NCI-H187 treated with DMSO at 0.1 percent for 48 hours (cell line): ENCODE data around the gene CCDC40.
"Not testable (repeated sequence)": the region's sequence is repeated elsewhere in the genome, so short reads cannot be mapped to it uniquely, and the experiment has no call there.

Source experiments
- DNase-seq: peaks from one replicate; lab custom pipeline; 2025; lab: John Stamatoyannopoulos, UW

Gene CCDC40, protein sequence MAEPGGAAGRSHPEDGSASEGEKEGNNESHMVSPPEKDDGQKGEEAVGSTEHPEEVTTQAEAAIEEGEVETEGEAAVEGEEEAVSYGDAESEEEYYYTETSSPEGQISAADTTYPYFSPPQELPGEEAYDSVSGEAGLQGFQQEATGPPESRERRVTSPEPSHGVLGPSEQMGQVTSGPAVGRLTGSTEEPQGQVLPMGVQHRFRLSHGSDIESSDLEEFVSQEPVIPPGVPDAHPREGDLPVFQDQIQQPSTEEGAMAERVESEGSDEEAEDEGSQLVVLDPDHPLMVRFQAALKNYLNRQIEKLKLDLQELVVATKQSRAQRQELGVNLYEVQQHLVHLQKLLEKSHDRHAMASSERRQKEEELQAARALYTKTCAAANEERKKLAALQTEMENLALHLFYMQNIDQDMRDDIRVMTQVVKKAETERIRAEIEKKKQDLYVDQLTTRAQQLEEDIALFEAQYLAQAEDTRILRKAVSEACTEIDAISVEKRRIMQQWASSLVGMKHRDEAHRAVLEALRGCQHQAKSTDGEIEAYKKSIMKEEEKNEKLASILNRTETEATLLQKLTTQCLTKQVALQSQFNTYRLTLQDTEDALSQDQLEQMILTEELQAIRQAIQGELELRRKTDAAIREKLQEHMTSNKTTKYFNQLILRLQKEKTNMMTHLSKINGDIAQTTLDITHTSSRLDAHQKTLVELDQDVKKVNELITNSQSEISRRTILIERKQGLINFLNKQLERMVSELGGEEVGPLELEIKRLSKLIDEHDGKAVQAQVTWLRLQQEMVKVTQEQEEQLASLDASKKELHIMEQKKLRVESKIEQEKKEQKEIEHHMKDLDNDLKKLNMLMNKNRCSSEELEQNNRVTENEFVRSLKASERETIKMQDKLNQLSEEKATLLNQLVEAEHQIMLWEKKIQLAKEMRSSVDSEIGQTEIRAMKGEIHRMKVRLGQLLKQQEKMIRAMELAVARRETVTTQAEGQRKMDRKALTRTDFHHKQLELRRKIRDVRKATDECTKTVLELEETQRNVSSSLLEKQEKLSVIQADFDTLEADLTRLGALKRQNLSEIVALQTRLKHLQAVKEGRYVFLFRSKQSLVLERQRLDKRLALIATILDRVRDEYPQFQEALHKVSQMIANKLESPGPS

DNA sequence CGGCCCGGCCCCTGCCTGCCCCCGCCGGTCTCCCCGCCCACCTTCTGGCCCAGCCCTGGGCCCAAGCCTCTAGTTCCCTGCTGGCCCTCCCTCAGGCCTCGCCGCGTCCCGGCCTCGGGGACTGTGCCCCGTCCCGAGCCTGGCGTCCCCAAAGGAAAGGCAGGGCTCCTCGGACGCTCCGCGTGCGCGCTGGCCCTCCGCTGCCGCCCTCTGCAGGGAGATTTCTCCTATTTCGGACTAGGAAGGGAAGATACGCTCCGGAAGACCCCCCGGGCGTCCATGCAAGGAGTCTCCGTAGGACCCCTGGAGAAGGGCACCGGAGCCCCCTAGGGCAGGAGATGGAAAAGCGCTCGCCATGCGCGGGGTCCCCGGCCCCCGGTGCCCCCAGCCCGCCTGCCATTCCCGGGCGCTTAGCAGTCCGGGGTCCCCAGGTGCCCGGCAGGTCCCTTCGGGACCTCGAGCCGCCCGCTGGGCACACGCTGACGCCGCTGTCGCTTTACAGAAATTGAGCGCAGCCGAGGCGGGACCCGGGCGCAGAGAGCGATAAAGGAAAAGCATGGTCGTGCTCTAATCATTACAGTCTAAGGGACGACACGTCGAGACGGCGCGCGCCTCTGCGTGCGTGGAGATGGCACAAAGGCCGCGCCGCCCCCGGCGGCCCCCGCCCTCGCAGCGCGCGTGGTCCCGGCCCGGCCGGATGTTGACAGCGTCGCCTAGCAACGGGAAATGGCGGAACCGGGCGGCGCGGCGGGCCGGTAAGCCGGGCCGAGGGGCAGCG, at the start of gene CCDC40:
Gene CCDC40 (plus strand): TSS at position 706 of the 778 bp plus-strand sequence. CDS start 21 bp downstream, at position 727.
- DNase-seq: no peak

DNA sequence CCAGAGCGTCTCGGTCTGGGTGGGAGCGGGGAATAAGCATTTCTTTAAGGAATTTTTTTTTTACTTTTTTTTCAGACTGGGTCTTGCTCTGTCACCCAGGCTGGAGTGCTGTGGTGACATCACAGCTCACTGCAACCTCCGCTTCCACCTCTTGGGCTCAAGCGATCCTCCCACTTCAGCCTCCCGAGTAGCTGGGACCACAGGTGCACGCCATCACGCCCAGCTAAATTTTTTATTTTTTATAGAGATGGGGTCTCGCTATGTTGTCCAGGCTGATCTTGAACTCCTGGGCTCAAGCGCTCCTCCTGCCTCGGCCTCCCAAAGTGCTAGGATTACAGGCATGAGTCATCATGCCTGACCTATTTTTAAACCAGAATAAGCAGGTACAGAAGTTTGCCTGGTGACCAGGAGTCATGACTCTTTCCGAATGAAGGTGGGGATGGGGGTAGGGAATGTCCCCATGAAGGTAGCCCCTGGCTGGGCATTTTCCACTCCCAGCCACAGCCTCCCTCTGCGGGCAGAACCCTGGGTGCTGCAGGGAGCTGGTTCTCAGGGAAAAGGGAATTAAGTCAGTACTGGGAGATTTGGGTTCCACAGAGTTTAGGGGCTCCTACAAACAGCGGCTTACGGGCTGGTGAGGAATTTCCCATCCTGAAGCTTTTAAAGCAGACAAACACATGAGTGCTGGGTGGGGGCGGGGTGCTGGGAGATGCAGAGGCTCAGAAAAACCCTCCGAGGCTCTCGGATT, 49.1 kb upstream of the CCDC40 start:
- no peak for DNase-seq

DNA sequence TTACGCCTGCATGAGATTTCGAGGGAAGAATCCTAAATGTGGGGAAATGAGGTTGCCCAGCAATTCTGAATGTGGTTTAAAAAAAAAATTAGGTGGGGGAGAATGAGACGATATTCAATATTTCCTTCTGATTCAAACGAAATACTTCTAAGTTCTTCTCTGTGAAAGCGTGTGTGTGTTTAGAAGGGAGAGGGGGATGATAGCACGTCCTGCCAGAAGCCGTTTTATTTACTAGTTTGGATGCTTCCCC, 48.6 kb upstream of the CCDC40 start:
- DNase-seq: no peak

DNA sequence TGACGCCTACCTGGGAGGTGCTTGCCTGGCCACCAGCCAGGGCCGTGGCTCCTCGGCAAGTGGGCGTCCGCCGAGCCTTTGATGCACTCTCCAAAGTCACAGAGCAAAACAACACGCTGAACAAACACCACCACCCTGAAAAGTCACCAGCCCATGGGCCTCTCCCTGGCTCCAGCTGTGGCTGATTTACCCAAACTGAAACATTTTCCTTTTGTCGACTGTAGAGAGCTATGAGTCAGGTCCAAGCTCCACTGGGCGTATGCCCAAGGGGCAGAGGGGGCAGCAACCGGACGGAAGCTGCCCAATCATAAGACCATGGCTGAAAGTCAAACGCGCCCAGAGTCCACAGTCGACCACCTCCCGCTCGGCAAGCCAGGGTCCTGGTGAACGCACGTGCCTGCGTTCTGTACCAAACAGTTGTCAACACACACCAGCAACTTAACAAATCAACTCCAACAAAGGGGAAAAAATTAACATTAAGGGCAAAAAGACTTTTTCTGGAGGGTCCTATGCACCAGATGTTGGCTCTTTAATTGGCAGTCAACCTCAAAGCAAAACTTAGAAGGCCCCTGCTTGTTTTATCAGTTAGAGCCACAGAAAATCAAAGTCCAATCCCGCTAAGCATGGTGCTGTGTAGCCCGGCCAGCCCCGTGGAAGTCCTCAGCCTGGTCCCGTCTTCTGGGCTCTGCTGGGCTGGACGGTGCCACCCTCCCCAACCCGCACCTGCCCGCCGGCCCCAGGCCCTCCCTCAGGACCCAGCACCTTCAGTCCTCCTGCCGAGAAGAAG, 48.1 kb upstream of the CCDC40 start:
- no peak for DNase-seq

DNA sequence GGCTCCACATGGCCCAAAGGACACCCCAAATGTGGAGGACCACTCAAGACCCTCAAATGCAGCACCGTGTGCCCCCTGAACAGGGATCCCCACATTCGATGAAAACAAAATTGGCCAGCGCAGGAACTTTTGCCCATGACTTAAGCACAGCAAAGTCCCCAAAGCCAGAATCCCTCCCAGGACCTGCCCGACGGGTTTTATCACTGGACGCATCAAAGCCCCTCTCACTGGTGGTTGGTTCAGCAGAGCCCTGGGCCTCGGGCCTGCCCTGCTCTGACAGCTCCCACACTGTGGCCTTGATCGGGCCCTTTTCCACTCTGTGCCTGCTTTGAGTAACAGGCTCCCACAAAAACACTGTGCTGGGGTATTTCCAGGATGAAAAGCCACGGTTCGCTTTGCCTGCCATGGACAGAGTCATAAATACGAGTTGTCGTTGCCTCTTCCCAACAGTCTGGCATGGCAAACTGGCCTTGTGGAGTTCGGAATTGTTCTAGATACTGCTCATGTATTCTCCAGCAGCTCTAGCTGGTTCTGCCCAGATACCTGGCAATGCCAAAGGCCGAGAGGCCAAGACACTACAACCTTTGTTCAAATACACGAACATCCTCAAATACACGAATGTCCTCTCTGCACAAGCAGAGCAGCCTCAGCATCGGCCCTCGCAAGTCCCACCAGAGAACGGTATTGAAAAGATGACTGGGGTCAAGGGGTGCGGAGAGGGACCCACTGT, 47.2 kb upstream of the CCDC40 start:
- DNase-seq: no peak

DNA sequence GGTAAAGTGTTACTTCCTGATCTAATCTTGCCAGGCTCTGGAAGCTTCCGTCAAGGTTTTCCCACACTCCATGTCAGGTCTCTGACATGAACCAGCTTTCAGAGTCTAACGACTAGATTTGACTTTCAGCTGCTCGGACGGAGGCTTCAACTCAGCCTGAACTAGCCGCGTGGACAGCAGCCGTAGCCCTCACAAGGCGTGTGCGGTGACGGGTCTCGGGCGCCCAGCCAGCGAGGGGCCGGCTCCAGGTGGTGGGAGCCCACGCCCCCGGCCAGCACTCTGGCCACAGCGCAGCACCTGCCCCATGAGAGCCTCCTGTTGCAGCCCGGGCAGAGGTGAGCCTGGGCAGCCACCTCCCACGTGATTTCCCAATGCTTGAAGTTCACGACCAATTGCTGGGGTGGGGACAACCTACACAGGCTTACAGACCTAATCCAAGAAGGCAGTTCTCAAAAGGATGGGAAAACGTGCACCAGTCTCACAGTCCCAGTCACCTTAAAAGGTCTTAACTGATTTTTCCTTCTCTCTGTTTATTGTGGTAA, 46.3 kb upstream of the CCDC40 start:
- DNase-seq: no peak

DNA sequence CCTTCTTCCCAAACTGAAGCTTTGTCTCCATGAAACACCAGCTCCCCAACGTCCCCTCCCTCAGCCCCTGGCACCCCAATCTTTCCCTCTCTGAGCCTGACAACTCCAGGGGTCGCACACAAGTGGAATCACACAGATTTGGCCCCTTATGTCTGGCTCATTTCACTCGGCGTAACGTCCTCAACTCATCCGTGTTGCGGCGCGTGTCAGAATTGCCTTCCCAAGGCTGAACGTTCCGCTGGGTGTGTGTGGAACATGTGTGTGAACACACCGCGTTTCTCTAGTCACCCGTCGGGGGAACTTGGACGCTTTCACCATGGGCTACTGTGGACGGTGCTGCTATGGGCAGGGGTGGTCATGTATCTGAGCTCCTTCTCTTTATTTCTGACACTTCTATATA, 45.7 kb upstream of the CCDC40 start:
- no peak for DNase-seq

DNA sequence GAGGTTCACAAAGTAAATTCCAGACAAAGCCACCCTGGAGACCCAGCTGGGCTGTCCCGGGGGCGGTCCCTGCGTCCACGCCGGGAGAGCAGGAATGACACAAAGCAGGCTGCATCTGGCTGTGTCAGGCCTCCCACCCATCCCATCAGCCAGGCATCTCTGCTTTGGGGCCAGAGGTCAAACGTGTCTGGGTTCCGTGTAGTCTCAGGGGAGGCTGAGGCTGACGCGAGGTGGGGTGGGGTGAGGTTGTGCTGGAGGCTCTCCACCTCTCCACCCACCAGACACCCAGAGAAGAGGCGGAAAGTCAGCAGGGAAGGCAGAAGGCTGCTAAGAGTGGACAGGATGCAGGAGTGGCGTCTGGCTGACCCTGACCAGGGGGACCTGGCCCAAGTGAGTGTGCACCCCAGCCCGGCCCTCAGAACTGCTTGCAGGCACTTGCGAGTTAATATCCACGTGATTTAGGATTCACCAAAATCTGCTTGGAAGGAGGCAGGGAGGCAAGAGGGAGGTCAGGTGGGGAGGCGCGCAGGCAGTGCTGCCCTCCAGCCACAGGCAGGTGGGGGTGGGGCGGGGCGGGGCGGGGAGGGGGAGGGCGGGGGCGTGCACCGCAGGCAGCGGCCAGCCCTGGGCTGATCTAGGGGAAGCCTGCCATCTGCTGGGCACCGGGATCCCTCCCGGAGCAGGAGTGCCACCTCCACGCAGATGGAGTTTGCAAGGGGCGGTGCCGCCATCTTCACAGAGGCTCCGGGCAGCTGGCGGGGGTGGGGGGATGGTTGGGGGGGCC, 45.1 kb upstream of the CCDC40 start:
- no peak for DNase-seq

DNA sequence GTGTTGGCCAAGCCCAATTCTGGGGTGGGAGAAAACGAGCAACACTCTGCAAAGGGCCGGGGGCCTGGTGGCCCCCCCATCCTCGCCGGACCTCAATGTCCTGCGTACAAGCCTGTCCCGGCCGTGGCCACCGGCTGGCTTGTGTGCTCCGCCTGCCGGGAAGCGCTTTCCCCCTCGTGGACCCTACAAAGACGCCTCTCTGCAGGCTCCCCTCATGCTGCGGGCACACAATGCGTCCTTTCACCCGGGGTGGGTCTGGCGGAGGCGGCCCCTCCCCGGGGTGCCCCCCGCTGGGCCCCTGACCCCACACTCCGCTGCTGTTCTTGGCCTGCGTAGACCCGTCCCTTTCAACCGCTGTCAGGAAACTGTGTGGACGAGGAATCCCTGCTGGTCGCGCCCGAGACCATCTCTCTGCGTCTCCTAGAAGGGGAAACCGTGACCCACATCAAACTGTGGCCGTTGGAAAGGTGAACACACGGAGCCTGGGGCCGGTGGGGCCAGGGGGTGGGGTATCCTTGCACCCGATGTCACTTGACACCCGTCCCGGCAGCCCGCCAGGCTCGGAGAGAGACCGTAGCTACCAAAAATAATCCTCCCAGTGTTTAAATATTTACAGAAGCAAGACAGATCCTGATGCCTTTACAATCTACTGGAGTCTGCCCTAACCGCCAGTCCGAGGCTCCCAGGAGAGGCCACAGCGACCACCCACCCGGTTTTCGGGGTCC, 44.4 kb upstream of the CCDC40 start:
- no peak for DNase-seq

DNA sequence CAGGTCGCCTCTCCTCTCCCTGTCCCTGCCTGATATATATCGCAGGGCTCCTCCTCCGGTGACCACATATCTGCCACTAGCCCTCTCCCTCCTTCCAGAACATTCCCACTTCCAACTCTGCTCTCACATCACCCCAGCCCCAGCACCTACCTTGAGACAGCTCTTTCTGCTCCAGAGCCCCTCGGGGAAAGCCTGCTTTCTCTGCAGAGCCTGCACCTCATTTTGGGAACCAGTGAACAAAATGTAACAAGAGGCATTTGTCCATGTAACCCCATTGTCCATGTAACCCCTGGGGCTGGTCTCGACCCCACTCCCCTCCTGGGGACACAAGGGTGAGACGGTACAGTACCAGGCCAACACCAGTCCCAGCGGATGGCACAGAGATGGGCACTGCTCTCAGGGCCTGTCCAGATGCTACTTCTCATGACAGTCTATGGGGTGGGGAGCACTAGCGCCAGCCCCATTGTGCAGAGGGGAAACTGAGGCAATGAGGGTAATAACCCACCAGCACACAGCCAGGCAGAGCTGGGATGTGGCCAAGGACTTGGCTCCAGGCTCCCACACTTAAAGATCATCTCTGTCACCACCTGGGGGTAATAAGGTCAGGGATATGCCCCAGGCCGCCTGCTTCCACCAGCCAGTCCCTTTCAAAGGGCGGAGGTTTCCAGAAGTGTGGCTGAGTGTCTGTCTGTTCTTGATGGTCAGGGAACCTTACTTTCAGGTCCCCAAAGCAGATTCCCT, 43.6 kb upstream of the CCDC40 start:
- DNase-seq: no peak

DNA sequence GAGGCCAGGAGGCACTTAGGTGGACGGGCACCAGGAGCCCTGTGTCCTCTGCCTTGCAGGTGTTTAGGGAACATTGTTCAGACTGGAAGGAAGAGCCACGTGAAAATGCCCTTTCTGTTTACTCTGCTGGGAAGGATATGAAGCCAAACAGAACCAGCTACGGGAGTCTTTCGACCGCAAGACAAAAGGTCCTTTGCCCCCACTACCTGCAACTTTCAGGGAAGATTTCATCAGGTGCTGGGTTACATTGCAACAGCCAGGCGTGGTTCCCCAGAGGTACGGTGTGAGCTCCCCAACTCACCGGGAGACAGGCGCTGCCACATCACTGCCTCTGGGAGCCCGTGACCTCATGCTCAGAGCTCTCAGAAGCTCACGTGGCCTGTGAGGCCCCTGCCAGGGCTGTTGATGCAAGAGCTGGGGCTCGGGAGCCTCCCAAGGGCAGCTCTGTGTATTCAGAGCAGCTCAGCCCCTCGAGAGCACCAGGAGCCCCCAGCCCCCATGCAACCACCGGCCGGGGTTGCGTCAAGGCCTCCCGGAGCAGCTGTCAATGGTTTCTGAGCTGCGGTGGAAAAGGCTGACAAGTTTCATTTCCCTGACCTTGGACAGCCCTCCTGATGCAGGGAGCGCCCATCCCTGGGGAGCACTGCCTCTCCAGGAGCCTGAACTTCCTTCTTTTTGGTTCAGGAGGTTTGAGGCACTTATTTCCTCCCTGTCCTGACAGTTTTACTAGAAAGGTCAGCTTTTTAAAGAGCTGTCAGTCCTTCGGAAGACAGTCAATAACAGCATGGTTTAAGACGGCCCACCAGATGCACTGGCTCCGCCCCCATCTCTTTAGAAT, 42.8 kb upstream of the CCDC40 start:
- no peak for DNase-seq

DNA sequence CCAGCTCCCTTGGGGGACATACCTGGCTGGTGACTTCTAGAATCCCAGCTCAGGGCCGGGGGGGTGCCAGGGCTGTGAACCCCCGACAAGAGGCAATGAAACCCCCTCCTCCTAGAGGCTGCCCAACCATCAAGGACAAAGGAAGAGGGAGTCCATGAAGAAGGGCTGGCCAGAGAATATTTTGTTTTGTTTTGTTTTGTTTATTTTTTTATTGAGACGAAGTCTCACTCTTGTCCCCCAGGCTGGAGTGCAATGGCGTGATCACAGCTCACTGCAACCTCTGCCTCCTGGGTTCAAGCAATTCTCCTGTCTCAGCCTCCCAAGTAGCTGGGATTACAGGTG, 42.2 kb upstream of the CCDC40 start:
- DNase-seq: not testable (repeated sequence)

DNA sequence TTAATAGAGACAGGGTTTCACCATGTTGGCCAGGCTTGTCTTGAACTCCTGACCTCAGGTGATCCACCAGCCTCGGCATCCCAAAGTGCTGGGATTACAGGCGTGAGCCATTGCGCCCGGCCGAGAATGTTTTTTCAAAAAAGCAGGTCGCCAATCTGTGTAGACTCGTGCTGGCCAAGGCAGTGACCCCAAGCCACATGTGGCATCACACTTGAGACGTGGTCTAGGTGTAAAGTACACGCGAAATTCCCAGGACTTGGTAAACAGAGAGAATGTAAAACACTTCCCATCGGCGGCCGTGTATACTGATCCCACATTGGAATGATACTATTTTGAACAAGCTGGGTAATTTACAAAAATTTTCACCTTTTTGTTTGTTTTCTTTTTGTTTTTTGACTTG, 41.8 kb upstream of the CCDC40 start:
- DNase-seq: no peak

DNA sequence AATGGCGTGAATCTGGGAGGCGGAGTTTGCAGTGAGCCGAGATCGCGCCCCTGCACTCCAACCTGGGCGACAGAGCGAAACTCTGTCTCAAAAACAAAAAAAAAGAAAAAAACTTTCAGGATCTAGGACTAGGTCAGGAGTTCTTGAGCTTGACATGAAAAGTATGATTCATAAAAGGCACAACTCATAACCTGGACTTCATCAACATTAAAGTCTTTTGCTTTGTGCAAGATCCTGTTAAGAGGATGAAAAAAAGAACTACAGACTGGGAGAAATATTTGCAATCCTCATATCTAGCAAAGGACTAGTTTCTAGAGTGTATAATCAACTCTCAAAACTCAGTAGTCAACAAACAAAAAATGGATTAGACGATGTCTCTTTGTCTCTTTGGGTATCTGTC, 40.7 kb upstream of the CCDC40 start:
- no peak for DNase-seq

DNA sequence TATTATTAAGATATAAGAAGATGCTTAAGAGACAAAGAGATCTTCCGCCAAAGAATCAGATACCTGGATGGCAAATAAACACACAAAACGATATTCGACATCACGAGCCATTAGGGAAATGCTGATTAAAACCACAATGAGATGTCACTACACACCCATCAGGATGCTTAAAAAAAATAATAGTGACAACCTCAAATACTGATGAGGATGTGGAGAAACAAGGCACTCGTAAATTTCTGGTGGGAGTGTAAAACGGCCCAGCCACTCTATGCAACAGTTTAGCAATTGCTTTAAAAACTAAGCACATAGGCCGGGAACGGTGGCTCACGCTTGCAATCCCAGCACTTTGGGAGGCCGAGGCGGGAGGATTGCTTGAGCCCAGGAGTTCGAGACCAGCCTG, 40.2 kb upstream of the CCDC40 start:
- no peak for DNase-seq

DNA sequence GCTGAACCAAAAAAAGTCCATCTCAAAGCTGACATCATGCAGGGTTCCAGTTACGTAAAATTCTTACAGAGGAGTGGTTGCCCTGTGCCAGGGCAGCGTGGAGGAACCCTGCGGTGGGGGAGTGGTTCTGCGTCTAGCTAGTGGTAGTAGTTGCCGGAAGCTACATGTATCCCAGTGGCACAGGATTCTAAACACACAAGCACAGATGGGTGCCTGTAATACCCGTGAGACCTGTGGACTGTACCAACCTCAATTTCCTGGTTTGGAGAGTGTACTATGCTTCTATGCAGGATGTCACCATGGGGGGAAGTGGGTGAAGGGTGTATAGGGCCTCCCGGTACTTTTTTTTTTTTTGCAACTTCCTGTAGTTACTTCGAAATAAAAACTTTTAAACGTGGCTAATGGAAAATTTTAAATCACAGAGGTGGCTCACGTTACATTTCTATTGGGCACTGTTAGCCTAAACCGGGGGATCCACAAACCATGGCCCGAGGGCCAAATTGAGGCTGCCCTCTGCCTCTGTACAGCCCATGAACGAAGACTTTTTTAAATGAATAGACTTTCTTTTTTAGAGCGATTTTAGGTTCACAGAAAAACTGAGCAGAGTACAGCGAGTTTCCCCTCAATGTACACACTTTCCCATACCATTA, 39.3 kb upstream of the CCDC40 start:
- no peak for DNase-seq
